Transverse colon (tissue), 4 donors: ENCODE data around the gene PTER. TPM values are rescaled to one million over a fixed set of nuclear protein-coding genes. Genes with fewer than 3 reads are reported as not detected.

Experiments
- DNase-seq: peaks from one replicate; pipeline ENCODE4 v3.0.0-alpha.2; 2019
- H3K27ac ChIP-seq, 4 donors: fragments of 200-600 bp; sonication (generic); 2 replicates each; pipeline ENCODE4 v1.5.1; 2016 to 2018; ENCODE audit warnings: inconsistent platforms in 4 of 4
- H3K27me3 ChIP-seq: fragments of 200-600 bp; sonication (generic); 2 replicates; pipeline ENCODE4 v1.5.1; 2017; ENCODE audit warnings: inconsistent platforms
- H3K36me3 ChIP-seq, 4 donors: fragments of 200-600 bp; sonication (generic); 2 replicates each; pipeline ENCODE4 v1.5.1; 2017 to 2019; ENCODE audit warnings: inconsistent platforms in 4 of 4
- H3K4me1 ChIP-seq, 4 donors: fragments of 200-600 bp; sonication (generic); 2 replicates each; pipeline ENCODE4 v1.5.1; 2017 to 2020; ENCODE audit warnings: inconsistent platforms in 4 of 4
- H3K4me3 ChIP-seq, 4 donors: fragments of 200-600 bp; sonication (generic); 1 replicate in 1 of 4; 2 replicates in 3 of 4; pipeline versions ENCODE4 v1.5.1 to v1.6.1; 2017 to 2019; ENCODE audit warnings: inconsistent platforms in 4 of 4
- H3K9me3 ChIP-seq, 2 donors: fragments of 200-600 bp; sonication (generic); 2 replicates each; pipeline ENCODE4 v1.5.1; 2017 to 2019; ENCODE audit warnings: inconsistent platforms in 2 of 2
- EP300 ChIP-seq: sonication (generic); formaldehyde crosslinking; IDR thresholded peaks from one replicate; pipeline ENCODE4 v1.6.1; 2017; ENCODE audit warnings: antibody characterized with exemption, low read depth
- POLR2A ChIP-seq: fragments of 450-650 bp; IDR thresholded peaks from one replicate; pipeline ENCODE4 v1.6.1; 2016; ENCODE audit warnings: antibody characterized with exemption, mild to moderate bottlenecking, moderate library complexity
- POLR2AphosphoS5 ChIP-seq, 3 donors: sonication (generic); formaldehyde crosslinking; IDR thresholded peaks; one replicate each; pipeline ENCODE4 v1.6.1; 2016; ENCODE audit warnings: antibody characterized with exemption in 3 of 3
- WGBS, 2 donors: methylation state at CpG; one replicate each; pipeline ENCODE4 v1.1.5; 2018; ENCODE audit warnings: low coverage in 1 of 2; 5-methylcytosine and 5-hydroxymethylcytosine counted together
- in situ Hi-C, 4 donors: fragments of 200-750 bp; cut with MboI; loops; one replicate each; pipeline versions ENCODE4 v1.15.0 to v1.15.1; 2017; ENCODE audit warnings: low sequenced_read_pairs in 3 of 4, low pct_ligation_motif_present in 1 of 4, low pct_unique_long_range_greater_than_20kb in 1 of 4
- intact Hi-C: fragments of 100-400 bp; cut with DNase I; formaldehyde crosslinking; loops from one replicate; pipeline ENCODE4 v1.15.1; 2023; ENCODE audit warnings: low total_unique reads
- total RNA-seq, 4 donors: library from RNA; depleted of rRNA; stranded (reverse); fragments of >200 nt; gene quantifications; one replicate each; pipeline ENCODE4 v1.1.0, GENCODE V29; 2016
- TF ChIP-seq, protein P1 (sequence below), 5 experiments: fragments of 200-600 bp in 3 of 5; fragments of 450-650 bp in 2 of 5; sonication (generic) in 3 of 5; IDR thresholded peaks; 1 replicate in 2 of 5; 2 replicates in 3 of 5; pipeline ENCODE4 v1.5.1; 2016 to 2017; ENCODE audit warnings: antibody characterized with exemption in 5 of 5, inconsistent platforms in 3 of 5, mild to moderate bottlenecking in 2 of 5, moderate library complexity in 1 of 5

The PTER gene
- total RNA-seq, 4 donors from 2014 or later: 14.3 to 23.2 (median 19.1) TPM

- 75 to 80% methylated on average over 3 to 4 of the region's 4 CpGs for WGBS, 2 donors
- Histone ChIP-seq H3K4me1 (peaks cover 5 to 25% (median 20%) of the 10 kb centered on the region in 4 donors), H3K4me3 (no peak overlapping the region), H3K27me3 (peaks cover 49% of the 10 kb centered on the region), H3K27ac (no peak overlapping the region), H3K36me3 (no peaks in the 10 kb centered on the region), H3K9me3 (no peaks in the 10 kb centered on the region)
- intact Hi-C loops: no loop called here
- in situ Hi-C loops: loop anchor here in 1 of 4 donors (25.0 kb wide), 1 partner anchor 632 kb away; no protein-coding TSS in a partner anchor
- DNase-seq: no peak
- no peak for TF ChIP-seq POLR2A
- TF ChIP-seq, protein P1, sequence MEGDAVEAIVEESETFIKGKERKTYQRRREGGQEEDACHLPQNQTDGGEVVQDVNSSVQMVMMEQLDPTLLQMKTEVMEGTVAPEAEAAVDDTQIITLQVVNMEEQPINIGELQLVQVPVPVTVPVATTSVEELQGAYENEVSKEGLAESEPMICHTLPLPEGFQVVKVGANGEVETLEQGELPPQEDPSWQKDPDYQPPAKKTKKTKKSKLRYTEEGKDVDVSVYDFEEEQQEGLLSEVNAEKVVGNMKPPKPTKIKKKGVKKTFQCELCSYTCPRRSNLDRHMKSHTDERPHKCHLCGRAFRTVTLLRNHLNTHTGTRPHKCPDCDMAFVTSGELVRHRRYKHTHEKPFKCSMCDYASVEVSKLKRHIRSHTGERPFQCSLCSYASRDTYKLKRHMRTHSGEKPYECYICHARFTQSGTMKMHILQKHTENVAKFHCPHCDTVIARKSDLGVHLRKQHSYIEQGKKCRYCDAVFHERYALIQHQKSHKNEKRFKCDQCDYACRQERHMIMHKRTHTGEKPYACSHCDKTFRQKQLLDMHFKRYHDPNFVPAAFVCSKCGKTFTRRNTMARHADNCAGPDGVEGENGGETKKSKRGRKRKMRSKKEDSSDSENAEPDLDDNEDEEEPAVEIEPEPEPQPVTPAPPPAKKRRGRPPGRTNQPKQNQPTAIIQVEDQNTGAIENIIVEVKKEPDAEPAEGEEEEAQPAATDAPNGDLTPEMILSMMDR (IDR thresholded peaks at IDR 0.05): no peak
- no peak for TF ChIP-seq POLR2AphosphoS5 (IDR thresholded peaks at IDR 0.05)
- TF ChIP-seq EP300: no peak
These were observed 82.0 kb downstream of the PTER start for GRCh38 chr10:16518822-16519221.

DNA sequence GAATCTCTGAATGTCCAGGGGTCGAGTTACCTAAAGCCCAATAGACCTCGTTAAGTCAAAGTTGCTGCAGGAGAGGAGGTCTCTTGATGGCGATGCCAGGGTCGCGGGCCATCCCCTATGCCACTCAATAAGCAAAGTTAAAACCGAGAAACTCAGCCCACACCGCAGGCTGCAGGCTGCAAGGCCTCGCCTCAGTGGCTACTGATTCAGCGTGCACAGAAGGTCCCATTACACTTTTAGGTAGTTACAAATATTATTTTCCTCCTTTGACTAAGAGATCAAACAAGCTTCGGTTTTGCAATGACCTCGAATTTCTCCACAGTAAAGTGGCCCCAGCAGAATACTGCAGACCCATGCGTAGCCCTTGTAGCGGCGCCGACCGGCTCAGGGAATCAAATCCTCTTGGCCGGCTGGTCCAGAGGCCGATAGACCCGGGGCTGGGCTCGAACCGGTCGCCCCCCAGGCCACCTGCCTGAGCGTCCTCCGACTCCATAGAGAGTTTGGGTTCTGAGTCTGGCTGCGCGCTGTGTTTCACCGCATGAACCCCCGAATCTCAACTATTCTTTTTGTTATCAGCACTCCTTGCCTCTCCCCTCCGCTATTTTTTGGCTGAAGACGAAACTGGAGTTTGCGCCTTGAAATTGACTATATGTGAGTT lies 82.6 kb downstream of the PTER start:
- Histone ChIP-seq H3K27ac (no peak overlapping the region), H3K36me3 (no peaks in the 10 kb centered on the region), H3K9me3 (no peaks in the 10 kb centered on the region), H3K4me3 (peak overlapping the region in 2 of 4 donors; percentile 6 to 53), H3K27me3 (peaks cover 49% of the 10 kb centered on the region), H3K4me1 (peaks cover 5 to 25% (median 20%) of the 10 kb centered on the region in 4 donors)
- 72 to 100% methylated on average over 1 to 31 of the region's 31 CpGs for WGBS, 2 donors
- in situ Hi-C loops (loop anchor here in 1 of 4 donors (25.0 kb wide), 1 partner anchor 632 kb away; no protein-coding TSS in a partner anchor), intact Hi-C loops (no loop called here)
- no peak for DNase-seq
- TF ChIP-seq POLR2AphosphoS5 (IDR thresholded peaks at IDR 0.05) (no peak), POLR2A (no peak)
- TF ChIP-seq, protein P1 (IDR thresholded peaks at IDR 0.05): no peak

DNA sequence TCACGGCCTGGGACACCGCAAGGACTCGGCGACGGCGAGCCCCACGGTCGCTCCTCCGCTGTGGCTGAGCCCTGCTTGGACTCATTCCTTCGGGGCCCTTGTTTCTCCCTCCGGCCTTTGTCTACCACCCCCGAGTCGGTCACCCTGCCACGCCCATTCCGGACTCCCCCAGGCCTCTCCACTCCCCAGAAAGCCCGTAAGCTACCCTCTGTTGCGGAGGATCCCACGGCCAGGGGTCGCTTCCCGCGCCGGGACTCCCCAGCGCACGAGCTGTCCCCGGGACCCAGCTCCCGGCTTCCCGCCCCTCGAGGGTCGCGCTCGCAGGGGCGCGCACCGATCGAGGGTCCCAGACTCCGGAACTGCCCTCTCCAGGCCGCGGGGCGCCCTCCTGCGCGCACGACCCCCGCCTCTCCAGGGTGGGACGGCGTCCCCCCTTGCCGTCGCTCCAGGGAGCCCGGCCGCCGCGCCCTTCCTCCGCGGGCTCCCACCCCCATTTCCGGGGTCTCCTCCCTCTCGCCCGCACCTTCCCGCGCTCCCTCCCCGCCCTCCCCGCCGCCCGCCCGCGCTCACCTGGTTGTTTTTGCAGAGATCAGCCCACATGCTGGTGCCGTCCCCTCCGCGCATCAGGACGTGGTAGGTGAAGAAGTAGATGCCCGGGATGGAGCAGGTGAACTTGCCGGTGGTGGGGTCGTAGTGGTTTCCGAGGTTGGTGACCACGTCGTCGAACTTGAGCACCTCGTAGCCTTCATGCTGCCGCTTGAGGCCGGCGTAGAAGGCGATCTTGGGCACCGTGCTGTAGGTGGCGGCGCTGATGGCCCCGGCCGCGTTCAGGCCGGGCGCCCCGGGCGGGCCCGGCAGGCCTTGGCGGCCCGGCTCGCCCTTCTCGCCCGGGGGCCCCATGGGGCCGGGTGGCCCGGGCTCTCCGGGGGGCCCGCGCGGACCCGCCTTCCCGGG lies 83.4 kb downstream of the PTER start:
- TF ChIP-seq, protein P1 (IDR thresholded peaks at IDR 0.05): no peak
- TF ChIP-seq EP300 (no peak), POLR2AphosphoS5 (IDR thresholded peaks at IDR 0.05) (no peak), POLR2A (no peak)
- in situ Hi-C loops (loop anchor here in 1 of 4 donors (25.0 kb wide), 1 partner anchor 633 kb away; no protein-coding TSS in a partner anchor), intact Hi-C loops (no loop called here)
- Histone ChIP-seq H3K4me3 (peak overlapping the region in 3 of 4 donors; percentile 42 to 53 (median 42)), H3K36me3 (no peaks in the 10 kb centered on the region), H3K4me1 (peaks cover 5 to 25% (median 20%) of the 10 kb centered on the region in 4 donors), H3K9me3 (no peaks in the 10 kb centered on the region), H3K27ac (no peak overlapping the region), H3K27me3 (peaks cover 49% of the 10 kb centered on the region)
- no peak for DNase-seq
- 14% methylated on average over 71 of the region's 104 CpGs; no CpG with 5 or more reads in 1 of the 2 donors for WGBS, 2 donors

GRCh38 chr10:16520900-16521299 lies 84.1 kb downstream of the PTER start:
- intact Hi-C loops: no loop called here
- Histone ChIP-seq H3K36me3 (no peaks in the 10 kb centered on the region), H3K27me3 (peaks cover 49% of the 10 kb centered on the region), H3K4me3 (peak overlapping the region; percentile 9 to 53 (median 42)), H3K4me1 (peaks cover 5 to 25% (median 20%) of the 10 kb centered on the region in 4 donors), H3K27ac (no peak overlapping the region), H3K9me3 (no peaks in the 10 kb centered on the region)
- in situ Hi-C loops: loop anchor here in 1 of 4 donors (25.0 kb wide), 1 partner anchor 634 kb away; no protein-coding TSS in a partner anchor
- no peak for DNase-seq
- WGBS, 2 donors: 0% methylated on average over 1 of the region's 39 CpGs; no CpG with 5 or more reads in 1 of the 2 donors
- no peak for TF ChIP-seq EP300
- TF ChIP-seq, protein P1 (IDR thresholded peaks at IDR 0.05): no peak
